GM12864 (cell line): Measurements from ENCODE around the gene TIPRL.
"Not testable (repeated sequence)": the region's sequence is repeated elsewhere in the genome, so short reads cannot be mapped to it uniquely, and the experiment has no call there.

Source experiments
- DNase-seq: peaks from one replicate; pipeline ENCODE4 v3.0.0-alpha.2; 2011; ENCODE audit warnings: low read depth
- H3K4me3 ChIP-seq: 2 replicates; pipeline ENCODE4 v1.5.1; 2011; ENCODE audit warnings: mild to moderate bottlenecking, low read depth, low read length, control low read depth
- TF ChIP-seq, protein P1 (sequence below): IDR thresholded peaks from 2 replicates; pipeline ENCODE4 v1.5.1; 2011; ENCODE audit warnings: low read depth, mild to moderate bottlenecking, moderate library complexity, low read length, control low read depth, inconsistent platforms; ENCODE audit errors: missing control alignments

The TIPRL gene

DNA sequence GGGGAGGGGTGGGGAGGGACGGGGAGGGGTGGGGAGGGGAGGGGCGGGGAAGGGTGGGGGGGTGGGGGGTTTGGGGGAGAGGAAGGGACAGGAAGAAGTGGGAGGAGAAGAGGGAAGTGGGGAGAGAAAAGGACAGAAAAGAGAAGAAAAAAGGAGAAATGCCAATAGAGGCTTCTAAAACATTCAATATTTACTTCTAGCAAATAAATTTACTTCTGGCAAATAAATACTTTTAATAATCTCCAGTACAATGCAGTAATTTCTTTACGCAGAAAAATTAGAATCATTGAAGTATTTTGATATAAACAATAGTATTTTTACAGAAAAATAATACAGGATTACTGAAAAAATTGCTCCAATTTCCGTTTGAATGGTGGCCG, 32.6 kb upstream of the TIPRL start:
- TF ChIP-seq, protein P1, sequence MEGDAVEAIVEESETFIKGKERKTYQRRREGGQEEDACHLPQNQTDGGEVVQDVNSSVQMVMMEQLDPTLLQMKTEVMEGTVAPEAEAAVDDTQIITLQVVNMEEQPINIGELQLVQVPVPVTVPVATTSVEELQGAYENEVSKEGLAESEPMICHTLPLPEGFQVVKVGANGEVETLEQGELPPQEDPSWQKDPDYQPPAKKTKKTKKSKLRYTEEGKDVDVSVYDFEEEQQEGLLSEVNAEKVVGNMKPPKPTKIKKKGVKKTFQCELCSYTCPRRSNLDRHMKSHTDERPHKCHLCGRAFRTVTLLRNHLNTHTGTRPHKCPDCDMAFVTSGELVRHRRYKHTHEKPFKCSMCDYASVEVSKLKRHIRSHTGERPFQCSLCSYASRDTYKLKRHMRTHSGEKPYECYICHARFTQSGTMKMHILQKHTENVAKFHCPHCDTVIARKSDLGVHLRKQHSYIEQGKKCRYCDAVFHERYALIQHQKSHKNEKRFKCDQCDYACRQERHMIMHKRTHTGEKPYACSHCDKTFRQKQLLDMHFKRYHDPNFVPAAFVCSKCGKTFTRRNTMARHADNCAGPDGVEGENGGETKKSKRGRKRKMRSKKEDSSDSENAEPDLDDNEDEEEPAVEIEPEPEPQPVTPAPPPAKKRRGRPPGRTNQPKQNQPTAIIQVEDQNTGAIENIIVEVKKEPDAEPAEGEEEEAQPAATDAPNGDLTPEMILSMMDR = no peak
- H3K4me3 ChIP-seq = no peak overlapping the region
- no peak for DNase-seq

GRCh38 chr1:168146626-168147025, 32.1 kb upstream of the TIPRL start:
- no peak overlapping the region for H3K4me3 ChIP-seq
- DNase-seq = no peak
- TF ChIP-seq, protein P1 = no peak

GRCh38 chr1:168148916-168149315, 29.8 kb upstream of the TIPRL start:
- peak; percentile 31 for DNase-seq
- no peak overlapping the region for H3K4me3 ChIP-seq
- TF ChIP-seq, protein P1 = no peak

- TF ChIP-seq, protein P1 = no peak
- DNase-seq = no peak
- no peak overlapping the region for H3K4me3 ChIP-seq
Observed at GRCh38 chr1:168150283-168150682, 28.5 kb upstream of the TIPRL start.

- H3K4me3 ChIP-seq = no peak overlapping the region
- TF ChIP-seq, protein P1 = no peak
- no peak for DNase-seq
Observed at GRCh38 chr1:168151935-168152334, 26.8 kb upstream of the TIPRL start.

GRCh38 chr1:168154707-168155106, 24.1 kb upstream of the TIPRL start:
- H3K4me3 ChIP-seq, DNase-seq: not testable (repeated sequence)

DNA sequence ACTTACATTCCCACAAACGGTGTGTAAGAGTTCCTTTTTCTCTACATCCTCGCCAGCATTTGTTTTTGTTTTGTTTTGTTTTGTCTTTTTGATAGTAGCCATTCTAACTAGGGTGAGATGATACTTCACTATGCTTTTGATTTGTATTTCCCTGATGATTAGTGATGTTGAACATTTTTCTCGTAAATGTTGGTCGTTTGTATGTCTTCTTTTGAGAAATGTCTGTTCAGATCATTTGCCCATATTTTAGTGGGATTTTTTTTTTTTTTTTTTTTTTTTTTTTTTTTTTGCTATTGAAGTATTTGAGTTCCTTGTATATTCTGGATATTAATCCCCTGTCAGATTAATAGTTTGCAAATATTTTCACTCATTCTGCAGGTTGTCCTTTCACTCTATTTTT, 22.9 kb upstream of the TIPRL start:
- no peak for DNase-seq
- TF ChIP-seq, protein P1 = no peak
- no peak overlapping the region for H3K4me3 ChIP-seq

- TF ChIP-seq, protein P1 = no peak
- no peak for DNase-seq
- H3K4me3 ChIP-seq = no peak overlapping the region
Observed at GRCh38 chr1:168157638-168158037, 21.1 kb upstream of the TIPRL start.
